ENCODE data around the gene MYL5. TPM values are rescaled to one million over a fixed set of nuclear protein-coding genes. Genes with fewer than 3 reads are reported as not detected.

Gene MYL5
- total RNA-seq, 4 donors from 2014 or later = 82.8 to 135 (median 95.2) TPM

DNA sequence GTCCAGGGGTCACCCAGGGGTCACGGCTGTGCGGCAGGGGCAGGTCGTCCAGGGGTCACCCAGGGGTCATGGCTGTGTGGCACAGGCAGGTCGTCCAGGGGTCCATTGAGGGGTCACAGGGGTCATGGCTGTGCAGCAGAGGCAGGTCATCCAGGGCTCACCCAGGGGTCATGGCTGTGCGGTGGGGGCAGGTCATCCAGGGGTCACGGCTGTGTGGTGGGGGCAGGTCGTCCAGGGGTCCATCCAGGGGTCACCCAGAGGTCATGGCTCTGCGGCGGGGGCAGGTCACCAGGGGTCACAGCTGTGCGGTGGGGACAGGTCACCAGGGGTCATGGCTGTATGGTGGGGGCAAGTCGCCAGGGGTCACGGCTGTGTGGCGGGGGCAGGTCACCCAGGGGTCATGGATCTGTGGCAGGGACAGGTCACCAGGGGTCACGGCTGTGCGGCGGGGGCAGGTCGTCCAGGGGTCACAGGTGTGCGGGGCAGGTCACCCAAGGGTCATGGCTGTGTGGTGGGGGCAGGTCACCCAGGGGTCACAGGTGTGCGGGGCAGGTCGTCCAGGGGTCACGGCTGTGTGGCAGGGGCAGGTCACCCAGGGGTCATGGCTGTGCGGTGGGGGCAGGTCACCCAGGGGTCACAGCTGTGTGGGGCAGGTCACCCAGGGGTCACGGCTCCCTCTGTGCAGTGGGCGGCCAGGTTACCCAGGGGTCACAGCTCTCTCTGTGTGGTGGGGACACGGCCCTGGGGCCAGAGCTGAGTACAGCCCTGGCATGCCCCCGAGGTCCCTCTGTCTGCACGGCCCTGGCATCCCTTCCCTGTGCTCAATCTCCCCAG is 16.3 kb upstream of the MYL5 start:
- H3K27ac ChIP-seq = no peak overlapping the region
- no peak for DNase-seq
- no peaks in the 10 kb centered on the region for H3K36me3 ChIP-seq
- no peak overlapping the region for H3K4me3 ChIP-seq
- no peaks in the 10 kb centered on the region for H3K9me3 ChIP-seq
- H3K27me3 ChIP-seq = no peaks in the 10 kb centered on the region
- no peaks in the 10 kb centered on the region for H3K4me1 ChIP-seq
- TF ChIP-seq, protein P1, sequence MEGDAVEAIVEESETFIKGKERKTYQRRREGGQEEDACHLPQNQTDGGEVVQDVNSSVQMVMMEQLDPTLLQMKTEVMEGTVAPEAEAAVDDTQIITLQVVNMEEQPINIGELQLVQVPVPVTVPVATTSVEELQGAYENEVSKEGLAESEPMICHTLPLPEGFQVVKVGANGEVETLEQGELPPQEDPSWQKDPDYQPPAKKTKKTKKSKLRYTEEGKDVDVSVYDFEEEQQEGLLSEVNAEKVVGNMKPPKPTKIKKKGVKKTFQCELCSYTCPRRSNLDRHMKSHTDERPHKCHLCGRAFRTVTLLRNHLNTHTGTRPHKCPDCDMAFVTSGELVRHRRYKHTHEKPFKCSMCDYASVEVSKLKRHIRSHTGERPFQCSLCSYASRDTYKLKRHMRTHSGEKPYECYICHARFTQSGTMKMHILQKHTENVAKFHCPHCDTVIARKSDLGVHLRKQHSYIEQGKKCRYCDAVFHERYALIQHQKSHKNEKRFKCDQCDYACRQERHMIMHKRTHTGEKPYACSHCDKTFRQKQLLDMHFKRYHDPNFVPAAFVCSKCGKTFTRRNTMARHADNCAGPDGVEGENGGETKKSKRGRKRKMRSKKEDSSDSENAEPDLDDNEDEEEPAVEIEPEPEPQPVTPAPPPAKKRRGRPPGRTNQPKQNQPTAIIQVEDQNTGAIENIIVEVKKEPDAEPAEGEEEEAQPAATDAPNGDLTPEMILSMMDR (IDR thresholded peaks at IDR 0.05) = no peak
- no peak for TF ChIP-seq POLR2A (IDR thresholded peaks at IDR 0.05)

DNA sequence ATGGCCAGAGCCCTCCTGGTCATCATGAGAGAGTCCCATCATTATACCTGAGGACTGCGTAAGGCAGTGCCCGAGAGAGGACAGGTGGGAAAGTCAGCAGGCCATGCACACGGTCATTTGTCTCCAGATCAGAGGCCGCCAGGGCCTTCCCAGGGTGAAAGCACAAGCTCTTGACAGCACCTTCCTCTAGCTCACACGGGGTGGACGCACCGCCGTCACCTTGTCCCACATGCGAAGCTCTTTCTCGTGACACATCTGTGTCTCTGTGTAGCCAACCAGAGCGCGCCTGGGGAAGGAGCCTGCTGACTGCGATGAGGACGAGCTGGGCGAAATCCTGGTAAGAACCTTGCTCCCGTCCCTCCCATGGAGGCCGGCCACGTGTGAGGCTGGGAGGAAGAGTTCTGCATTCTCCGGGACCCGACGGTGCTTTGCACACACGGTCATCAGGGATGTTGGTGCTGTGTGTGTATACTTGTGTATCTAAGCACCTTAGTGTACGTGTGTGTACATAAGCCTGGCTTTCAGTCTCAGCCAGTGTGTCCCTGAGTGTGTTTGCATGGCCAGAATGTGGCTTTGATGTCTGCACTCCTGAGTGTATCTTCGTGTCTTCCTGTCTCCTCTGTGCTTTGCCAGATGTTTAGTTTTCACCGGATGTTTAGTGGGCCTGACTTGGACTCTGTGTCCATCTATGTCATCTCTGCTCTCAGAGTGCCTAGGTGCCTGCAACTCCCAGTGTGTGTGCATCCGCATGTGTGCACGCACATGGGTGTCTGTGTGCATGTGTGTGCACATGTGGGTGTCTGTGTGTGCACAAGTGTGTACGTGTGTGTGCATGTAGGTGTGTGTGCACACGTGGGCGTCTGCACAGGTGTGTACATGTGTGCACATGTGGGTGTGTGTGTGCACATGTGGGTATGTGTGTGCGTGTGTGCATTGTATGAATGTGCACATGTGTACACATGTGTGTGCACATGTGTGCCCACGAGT is 15.4 kb upstream of the MYL5 start:
- no peaks in the 10 kb centered on the region for H3K36me3 ChIP-seq
- H3K27ac ChIP-seq = no peak overlapping the region
- peaks cover 0 to 5% (median 0%) of the 10 kb centered on the region in 4 donors for H3K4me1 ChIP-seq
- TF ChIP-seq, protein P1 (IDR thresholded peaks at IDR 0.05) = no peak
- H3K9me3 ChIP-seq = no peaks in the 10 kb centered on the region
- no peaks in the 10 kb centered on the region for H3K27me3 ChIP-seq
- no peak overlapping the region for H3K4me3 ChIP-seq
- DNase-seq = no peak

DNA sequence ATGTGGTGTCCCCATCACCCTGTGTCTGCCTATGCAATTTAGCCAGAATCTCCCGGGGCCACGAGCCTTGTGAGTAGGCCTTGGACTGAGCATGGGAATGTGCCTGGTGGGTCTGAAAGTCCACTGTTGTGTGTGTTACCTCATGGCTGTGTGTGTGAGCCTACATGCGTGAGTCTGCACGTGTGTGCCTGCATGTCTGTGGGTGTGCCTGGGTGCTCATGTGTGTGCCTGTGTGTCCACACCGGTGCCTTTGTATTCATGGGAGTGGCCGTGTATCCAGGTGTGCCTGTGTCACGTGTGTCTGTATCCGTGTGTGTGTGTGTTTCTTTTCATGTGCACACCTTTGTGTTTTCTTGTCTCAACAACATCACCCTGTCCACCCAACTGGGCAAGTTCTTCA is 14.5 kb upstream of the MYL5 start:
- DNase-seq = no peak

DNA sequence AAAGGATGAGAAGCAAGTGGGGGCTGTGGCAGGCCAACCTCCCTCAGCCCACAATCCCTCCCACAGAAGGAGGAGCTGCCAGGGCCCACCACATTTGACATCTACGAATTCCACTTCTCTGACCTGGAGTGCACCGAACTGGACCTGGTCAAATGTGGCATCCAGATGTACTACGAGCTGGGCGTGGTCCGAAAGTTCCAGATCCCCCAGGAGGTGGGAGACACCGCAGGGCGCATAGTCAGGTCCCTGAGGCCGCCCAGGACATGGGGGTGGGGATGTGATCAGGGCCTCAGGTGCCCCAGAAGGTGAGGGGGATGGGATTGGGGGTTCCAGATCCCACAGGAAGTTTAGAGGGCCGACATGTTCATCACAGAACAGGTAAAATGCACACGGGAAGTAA is 13.9 kb upstream of the MYL5 start:
- H3K27me3 ChIP-seq = no peaks in the 10 kb centered on the region

More for the DNA sequence above, 14.5 kb upstream of the MYL5 start:
- Histone ChIP-seq H3K4me3 (no peak overlapping the region), H3K27ac (no peak overlapping the region), H3K4me1 (peaks cover 0 to 8% (median 0%) of the 10 kb centered on the region in 4 donors), H3K9me3 (no peaks in the 10 kb centered on the region), H3K36me3 (no peaks in the 10 kb centered on the region), H3K27me3 (no peaks in the 10 kb centered on the region)
- TF ChIP-seq, protein P1 (IDR thresholded peaks at IDR 0.05) = no peak
- no peak for TF ChIP-seq POLR2A (IDR thresholded peaks at IDR 0.05)

DNA sequence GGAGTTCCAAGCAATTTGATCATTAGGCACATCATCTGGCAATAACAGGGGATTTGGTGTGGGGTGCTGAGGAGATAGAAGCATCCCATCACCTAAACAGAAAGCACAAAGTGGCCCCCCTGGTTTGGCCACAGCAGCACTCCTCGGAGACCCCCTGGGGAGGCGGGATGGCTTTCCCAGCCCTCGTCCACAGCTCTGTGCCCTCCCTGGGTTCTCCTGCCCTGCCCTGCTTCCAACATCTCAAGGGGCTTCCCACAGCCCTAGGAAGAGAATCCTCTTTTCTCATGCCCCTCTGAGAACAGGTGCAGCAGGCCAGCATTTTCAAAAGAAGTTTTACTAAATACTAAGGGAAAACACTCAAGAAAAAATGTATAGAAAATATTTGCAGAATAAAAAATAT is 13.1 kb upstream of the MYL5 start:
- Histone ChIP-seq H3K4me3 (no peak overlapping the region), H3K9me3 (no peaks in the 10 kb centered on the region), H3K27me3 (no peaks in the 10 kb centered on the region), H3K36me3 (no peaks in the 10 kb centered on the region), H3K27ac (no peak overlapping the region), H3K4me1 (peaks cover 0 to 8% (median 0%) of the 10 kb centered on the region in 4 donors)
- TF ChIP-seq, protein P1 (IDR thresholded peaks at IDR 0.05) = no peak
- no peak for TF ChIP-seq POLR2A (IDR thresholded peaks at IDR 0.05)
- DNase-seq = no peak

More for the DNA sequence above, 13.9 kb upstream of the MYL5 start:
- no peaks in the 10 kb centered on the region for H3K36me3 ChIP-seq
- peaks cover 0 to 8% (median 0%) of the 10 kb centered on the region in 4 donors for H3K4me1 ChIP-seq
- no peak for TF ChIP-seq POLR2A (IDR thresholded peaks at IDR 0.05)
- TF ChIP-seq, protein P1 (IDR thresholded peaks at IDR 0.05) = no peak
- H3K27ac ChIP-seq = no peak overlapping the region
- no peaks in the 10 kb centered on the region for H3K9me3 ChIP-seq
- H3K4me3 ChIP-seq = no peak overlapping the region
- no peak for DNase-seq
